HG03354 (cell line): ENCODE results near the gene GTF2I.
"Not testable (repeated sequence)": the region's sequence is repeated elsewhere in the genome, so short reads cannot be mapped to it uniquely, and the experiment has no call there.

Source experiments
- ATAC-seq: cut with Tn5 transposase; IDR thresholded peaks from one replicate; pipeline ENCODE4 v1.9.1; 2021; ENCODE audit warnings: mild to moderate bottlenecking; ENCODE audit not compliant: unreplicated experiment, poor library complexity, severe bottlenecking

Gene GTF2I

DNA sequence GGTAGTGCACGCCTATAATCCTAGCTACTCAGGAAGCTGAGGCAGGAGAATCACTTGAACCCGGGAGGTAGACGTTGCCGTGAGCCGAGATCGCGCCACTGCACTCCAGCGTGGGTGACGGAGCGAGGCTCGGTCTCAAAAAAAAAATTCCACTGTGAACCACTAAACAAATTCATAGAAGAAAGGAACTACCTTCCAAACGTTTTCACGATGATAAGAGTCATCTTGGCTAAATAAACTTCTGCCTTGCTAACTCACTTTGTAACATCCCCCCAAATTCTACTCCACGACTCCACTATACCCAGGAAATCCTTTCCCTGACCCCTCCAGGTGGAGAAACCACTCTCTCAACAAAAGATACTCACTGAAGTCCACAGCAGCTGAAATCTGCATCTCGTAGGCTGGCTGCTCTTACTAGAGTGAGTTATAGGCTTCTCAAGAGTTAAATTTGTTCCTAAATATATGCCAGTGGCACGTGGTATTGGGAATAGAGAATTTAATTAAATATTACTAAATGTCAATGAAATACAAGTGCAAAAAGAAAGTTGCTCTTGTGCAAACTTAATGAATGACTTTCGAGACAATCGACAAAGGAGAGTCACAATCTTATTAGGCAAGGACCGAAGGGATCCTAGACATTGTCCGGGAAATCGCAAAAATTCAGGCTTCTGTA is 1.6 kb upstream of the GTF2I start:
- ATAC-seq = no peak

DNA sequence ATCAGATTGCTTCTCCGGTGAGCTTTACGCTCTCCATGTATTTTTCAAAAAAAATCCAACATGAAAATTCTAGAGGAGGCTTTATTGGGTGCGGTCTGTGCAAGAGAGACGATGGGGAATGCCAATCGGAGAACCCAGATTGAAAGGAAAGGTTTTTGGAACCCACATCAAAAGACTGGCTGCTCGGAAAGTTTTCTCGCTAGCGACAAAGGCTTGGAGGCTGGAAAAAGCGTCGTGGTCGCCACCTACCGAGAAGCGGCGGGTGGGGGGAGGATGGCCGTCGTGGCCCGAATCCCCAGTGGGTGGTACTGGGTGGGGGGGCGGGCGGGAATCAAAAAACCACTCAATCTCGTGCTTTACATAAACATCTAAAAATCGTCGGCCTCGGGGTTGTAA is 1.1 kb upstream of the GTF2I start:
- no peak for ATAC-seq

DNA sequence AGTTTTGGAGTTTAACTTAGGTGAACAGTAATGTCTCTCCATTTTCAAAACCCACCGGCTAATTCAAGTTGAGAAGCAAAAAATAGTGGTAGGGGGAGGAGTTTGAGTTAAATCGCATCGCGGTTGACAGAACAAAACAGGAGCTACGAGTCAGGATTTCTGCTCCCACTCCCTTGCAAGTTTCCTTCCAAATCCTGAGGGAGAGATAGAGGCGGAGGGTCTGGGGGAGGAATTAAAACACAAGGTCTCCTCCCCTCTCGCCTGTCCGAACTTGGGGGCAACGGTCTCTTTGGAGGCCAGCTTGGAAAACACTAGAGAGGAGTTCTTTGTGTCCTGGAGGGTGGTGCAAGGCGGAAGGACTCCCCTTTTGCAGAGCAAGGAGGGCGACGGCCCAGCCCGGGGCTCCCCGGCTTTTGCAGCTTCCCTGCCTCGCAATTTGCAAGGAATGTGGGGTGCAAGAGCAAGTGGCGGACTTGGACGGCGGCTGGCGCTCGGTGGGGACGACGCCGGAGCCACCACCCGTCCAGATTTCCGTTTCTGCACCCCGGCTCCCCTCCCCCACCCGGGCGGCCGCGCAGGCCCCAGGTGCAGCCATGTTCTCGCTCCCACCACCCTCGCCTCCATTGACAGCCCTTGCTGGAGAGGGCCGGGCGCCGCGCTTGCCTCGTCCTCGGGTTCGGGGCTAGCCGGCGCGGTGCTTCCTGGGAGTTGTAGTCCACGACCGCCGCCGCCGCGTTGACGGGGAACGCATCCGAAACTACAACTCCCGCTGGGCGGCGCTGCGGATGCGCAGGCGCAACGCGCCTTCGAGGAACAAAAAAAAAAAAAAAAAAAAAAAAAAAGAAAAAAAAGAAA is 454 bp upstream of the GTF2I start:
- ATAC-seq = peak; percentile 70

DNA sequence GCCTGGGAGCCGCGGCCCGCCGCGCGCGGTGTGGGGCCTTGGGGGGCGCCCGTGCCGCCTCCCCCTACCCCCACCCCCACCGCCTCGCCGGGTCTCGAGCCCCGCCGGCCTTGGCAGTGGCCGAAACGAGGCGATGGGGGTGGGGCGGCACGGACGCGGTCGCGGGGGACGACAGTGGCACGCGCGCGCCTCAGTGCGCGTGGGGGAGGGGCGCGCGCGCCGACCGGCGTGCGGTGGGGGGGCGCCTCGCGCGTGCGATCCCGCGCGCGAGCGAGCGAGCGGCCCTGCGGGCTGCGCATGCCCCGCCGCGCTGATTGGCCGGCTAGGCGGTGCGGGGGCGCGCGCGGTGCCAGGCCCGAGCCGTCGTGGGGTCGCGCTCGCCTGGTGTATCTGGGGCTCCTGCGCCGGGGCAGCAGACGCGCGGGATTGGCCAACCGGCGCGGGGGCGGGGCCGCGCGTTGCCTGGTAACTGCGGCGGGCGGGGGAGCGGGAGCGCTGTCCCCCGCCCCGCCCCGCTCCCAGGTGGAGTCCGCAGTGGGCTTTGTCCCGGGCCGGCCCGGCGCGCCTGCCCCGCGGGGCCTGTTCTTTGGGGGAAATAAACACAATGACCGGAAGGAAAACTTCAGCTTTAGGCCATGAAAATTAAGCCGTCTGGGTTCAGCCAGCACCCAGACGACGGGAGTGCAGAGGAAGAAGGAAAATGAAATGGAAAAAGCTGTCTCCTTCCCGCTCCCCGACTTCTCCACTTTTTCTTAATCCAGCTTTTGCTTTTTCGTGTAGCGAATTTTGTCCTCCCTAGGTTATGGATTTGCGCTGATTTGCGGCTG is 873 bp downstream of the GTF2I start:
- ATAC-seq = peak; percentile 51

DNA sequence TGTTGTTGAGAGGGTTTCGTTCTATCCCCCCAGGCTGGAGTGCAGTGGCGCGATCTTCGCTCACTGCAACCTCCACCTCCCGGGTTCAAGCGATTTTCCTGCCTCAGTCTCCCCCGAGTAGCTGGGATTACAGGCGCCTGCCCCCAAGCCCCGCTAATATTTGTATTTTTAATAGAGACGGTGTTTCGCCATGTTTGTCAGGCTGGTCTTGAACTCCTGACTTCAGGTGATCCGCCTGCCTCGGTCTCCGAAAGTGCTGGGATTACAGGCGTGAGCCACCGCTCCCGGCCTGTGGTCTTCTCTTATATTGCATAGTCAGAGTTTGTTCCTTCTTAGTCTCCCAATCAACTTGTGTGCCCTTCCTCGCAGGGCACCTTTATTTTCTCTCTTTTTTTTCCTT is 2.7 kb downstream of the GTF2I start:
- ATAC-seq = not testable (repeated sequence)

DNA sequence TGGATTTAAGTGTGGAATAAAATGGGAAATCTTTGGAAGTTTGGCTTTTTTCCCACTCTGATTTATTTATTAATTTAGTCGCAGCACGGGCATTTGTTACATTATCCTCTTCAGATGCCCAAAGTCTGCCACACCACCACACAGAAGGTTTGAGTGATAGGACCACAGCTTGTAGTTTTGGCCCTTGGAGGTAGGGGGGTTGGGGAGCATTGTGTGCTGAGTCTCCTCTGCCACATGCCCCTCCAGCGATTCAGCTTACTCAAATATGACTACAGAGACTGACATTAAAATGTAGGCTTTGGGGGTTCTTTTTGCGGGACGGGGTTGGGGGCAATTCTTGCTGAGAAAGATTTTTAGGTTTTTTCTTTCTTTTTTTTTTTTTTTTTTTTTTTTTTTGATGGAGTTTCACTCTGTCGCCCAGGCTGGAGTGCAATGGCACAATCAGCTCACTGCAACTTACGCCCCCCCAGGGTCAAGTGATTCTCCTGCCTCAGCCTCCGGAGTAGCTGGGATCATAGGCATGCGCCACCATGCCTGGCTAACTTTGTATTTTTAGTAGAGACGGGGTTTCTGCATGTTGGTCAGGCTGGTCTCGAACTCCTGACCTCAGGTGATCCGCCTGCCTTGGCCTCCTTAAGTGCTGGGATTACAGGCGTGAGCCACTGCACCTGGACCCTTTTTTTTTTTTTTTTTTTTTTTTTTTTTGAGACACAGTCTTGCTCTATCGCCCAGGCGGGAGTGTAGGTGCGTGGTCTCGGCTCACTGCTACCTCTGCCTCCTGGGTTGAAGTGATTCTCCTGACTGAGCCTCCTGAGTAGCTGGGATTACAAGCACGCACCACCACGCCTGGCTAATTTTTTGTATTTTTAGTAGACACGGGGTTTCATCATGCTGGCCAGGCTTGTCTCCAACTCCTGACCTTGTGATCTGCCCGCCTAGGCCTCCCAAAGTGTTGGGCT is 4.6 kb downstream of the GTF2I start:
- not testable (repeated sequence) for ATAC-seq

DNA sequence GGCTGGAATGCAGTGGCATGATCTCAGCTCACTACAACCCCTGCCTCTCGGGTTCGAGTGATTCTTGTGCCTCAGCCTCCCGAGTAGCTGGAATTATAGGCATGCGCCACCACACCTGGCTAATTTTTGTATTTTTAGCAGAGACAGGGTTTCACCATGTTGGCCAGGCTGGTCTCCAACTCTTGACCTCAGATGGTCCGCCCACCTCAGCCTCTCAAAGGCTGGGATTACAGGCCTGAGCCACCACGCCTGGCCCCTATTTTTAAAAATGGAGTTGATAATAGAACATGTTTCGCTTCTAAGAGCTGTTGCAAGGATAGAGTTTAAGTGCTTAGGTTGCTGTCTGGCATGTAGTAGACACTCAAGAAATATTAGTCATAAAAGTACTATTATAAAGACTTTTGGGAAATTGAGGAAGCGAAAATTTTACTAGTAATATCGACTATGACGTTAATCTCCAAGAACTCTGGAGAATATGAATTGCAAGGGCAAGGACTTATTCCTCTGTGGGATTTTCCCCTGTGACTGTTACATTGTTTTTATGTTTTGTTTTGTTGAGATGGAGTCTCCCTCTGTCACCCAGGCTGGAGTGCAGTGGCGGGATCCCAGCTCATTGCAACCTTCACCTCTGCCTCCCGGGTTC is 7.9 kb downstream of the GTF2I start:
- ATAC-seq = no peak

DNA sequence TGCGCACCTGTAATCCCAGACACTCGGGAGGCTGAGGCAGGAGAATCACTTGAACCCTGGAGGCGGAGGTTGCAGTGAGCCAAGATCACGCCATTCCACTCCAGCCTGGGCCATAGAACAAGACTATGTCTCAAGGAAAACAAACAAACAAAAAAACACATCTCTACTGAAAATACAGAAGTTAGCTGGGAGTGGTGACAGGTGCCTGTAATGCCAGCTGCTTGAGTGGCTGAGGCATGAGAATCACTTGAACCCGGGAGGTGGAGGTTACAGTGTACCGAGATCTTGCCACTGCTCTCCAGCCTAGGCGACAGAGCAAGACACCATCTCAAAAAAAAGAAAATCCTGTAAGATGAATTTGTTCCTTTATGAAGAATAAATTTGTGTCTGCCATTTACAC is 9.5 kb downstream of the GTF2I start:
- ATAC-seq = not testable (repeated sequence)

DNA sequence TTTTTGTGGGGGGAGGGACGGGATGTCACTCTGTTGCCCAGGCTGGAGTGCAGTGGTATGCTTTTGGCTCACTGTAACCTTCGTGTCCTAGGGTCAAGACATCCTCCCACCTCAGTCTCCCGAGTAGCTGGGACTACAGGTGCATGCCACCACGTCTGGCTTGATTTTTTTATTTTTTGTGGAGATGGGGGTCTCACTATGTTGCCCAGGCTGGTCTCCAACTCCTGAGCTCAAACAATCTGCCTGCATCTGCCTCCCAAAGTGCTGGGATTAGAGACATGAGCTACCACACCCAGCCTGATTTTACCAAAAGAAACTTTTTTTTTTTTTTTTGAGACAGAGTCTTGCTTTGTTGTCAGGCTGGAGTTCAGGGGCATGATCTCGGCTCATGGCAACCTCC is 10.0 kb downstream of the GTF2I start:
- not testable (repeated sequence) for ATAC-seq

DNA sequence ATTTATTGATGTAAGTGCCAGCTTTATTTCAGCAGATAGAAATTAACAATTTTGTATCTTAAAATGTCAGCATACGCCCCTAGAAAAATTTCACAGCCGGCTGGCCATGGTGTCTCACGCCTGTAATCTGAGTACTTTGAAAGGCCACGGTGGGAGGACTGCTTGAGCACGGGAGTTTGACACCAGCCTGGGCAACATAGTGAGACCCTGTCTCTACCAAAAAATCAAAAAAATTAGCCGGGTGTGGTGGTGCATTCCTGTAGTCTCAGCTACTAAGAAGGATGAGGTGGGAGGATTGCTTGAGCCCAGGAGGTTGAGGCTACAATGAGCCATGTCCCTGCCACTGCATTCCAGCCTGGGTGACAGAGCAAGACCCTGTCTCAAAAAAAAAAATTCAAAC is 14.1 kb downstream of the GTF2I start:
- ATAC-seq = no peak

DNA sequence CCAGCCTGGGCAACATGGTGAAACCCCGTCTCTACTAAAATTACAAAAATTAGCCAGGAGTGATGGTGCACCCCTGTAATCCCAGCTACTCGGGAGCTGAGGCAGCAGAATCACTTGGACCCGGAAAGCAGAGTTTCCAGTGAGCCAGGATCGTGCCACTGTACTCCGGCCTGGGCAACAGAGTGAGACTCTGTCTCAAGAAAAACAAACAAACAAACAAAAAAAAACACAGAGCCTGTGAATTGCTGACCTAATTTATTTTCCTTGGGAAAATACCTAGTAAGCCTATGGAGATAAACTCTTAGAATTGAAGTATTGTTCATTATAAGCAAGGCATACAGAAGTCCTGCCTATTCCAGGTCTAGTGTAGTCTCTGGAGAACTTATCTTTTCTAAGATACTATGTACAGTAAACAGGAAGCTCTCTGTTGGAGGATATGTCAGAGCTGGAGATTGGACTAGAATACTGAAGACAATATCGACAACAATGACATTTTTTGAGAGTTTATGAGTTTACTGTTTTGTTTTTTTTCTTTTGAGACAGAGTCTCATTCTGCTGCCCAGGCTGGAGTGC is 14.9 kb downstream of the GTF2I start:
- ATAC-seq = no peak

DNA sequence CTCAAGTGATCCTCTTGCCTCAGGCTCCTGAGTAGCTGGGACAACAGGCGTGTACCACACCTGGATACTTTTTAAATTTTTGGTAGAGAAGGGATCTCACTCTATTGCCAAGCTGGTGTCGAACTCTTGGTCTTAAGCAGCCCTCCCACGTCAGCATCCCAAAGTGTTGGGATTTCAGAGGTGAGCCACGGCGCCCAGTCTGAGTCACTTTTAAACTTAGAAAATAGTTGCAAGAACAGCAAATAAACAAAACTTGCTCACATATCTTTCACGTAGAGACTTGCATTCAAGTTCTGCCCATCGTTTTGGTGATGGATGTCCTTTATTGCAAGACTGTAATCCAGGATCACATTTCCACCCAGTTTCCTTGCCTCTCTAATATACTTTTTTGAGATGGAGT is 16.6 kb downstream of the GTF2I start:
- ATAC-seq = no peak

DNA sequence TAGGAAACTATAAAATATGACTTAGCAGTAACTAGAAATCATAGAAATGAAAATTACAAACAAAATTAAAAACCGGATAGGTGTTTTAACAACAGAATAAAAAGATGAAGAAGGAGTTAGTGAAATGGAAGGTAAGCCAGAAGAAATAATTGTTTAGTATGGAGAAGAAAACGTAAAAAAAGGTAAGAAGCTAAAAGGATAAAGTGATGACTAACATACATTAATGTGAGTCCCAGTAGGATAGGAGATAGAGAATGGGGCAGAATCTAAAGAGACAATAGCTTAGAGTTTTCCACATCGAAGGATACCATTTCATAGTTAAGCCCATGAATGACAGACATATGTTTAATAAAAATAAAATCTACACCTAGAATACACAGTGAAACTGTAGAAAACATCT is 25.3 kb downstream of the GTF2I start:
- no peak for ATAC-seq

DNA sequence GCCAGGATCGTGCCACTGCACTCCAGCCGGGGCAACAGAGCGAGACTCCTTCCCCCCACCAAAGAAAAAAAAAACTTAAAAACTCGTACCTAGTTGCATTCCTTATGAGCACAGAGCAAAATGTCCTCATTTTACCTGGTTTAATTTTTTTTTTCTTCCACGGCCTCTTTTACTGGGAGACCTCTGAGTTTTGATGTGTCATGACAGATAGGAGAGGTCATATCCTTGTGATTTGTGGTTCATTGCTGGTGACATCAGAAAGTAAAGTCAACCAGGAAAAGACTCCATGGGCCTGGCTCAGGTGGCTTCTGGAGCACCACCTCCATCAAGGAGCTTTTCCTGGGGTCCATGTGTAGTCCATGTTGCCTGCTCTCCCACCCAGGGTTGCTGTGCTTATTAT is 26.3 kb downstream of the GTF2I start:
- no peak for ATAC-seq

DNA sequence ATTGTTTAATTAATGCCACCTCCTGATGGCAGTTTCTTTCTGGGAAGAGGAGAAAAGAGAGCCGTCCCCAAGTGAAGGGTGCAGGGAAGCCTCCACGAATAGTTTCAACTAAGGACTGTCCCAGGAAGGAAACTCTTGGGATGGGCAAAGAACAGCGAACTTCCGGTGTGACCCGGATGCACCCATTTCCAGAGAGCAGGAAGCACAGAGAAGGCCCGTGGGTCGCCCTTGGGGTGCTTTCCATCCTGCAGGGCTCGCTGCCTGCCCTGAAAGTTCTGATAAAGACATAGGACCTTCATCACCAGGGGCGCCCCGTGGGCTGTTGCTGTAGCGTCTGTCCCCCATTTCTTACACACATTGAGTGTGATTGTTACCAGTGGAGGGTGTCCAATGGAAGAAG is 27.0 kb downstream of the GTF2I start:
- no peak for ATAC-seq

DNA sequence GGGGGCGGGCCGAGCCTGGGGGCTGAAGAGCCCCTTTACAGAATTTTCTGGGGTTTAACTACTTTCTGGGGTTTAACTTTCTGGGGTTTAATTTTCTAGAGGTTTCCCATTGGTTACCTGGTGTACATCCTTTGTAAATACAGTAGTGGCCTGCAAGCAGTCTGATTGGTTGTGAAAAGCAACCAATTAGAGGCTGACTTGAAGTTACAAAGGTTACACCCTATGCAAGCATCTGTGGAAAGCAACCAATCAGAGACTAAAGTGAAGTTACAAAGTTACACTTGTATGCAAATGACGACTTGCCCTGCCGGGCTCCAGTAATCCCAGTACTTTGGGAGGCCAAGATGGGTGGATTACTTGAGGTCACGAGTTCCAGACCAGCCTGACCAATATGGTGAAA is 27.4 kb downstream of the GTF2I start:
- ATAC-seq = no peak

DNA sequence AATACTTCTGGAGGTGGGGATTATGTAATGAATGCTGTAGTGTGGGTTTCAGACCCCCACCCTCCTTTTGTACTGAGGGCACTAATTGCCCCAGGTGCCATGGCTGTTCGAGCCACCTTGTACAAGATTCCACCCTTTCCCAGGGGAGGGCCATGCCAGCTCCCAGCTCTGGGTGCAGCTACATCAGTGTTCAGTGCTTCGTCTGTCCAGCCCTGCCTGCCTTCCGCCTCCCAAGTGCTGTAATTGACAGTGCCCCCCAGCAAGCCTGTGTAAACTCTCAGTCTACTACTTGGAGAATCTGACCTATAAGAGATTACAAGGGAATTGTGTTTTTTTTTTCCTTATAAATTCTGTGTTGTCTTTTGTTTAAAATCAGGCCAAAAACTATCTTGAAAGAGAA is 33.0 kb downstream of the GTF2I start:
- no peak for ATAC-seq

DNA sequence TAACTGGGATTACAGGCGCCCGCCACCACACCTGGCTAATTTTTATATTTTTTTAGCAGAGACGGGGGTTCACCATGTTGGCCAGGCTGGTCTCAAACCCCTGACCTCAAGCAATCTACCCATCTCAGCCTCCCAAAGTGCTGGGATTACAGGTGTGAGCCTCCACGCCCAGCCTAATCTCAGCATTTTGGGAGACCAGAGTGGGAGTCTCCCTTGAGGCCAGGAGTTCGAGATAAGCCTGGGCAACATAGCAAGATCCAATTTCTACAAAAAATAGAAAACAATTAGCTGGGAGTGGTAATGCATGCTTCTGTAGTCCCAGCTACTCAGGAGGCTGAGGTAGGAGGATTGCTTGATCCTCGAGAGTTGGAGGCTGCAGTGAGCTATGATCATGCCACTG is 46.9 kb downstream of the GTF2I start:
- ATAC-seq = not testable (repeated sequence)

DNA sequence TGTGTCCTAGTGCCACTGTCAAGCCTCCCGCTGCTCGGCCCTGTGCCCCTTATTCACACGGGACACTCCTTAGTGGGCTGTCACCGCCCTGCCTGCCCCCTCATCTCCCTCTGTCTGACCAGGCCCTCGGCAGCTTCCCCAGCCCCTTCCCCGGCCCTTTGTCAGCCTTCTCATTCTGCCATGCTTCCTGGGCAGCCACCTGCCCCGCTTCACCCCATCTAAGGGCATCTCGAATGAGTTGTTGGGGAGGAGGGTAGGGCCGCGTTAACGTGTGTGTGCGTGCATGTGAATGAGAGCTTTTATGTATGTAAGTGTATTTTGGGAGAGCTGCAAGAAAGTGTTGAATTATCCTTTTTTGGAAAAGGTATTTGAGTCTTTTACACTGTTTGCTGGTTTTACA is 49.7 kb downstream of the GTF2I start:
- ATAC-seq = no peak
